A549 (cell line): ENCODE data around the gene KLHL6. TPM values are rescaled to one million over a fixed set of nuclear protein-coding genes. Genes with fewer than 3 reads are reported as not detected.

Experiments used
- ATAC-seq, 2 experiments: fragments of 200-7000 bp in 1 of 2; fragments of >200 bp in 1 of 2; cut with Nextera tagmentation in 1 of 2; cut with Tn5 transposase in 1 of 2; 3 replicates each; pipeline versions ENCODE4 v1.8.0 to v1.9.1; 2018 to 2020; ENCODE audit warnings: mild to moderate bottlenecking in 1 of 2, moderate library complexity in 1 of 2
- CTCF ChIA-PET: fragments of 300-600 bp; sonication (Branson Sonifier 250); formaldehyde crosslinking; extraction: SDS; loops from one replicate; lab custom pipeline; 2021; ENCODE audit warnings: antibody characterized with exemption, inconsistent platforms; lab: Yijun Ruan, JAX
- POLR2A ChIA-PET: fragments of 350-600 bp; formaldehyde crosslinking; extraction: SDS; loops from one replicate; lab custom pipeline; 2021; ENCODE audit warnings: antibody characterized with exemption, inconsistent platforms; lab: Yijun Ruan, JAX
- DNase-seq, 2 experiments: peaks; one replicate each; pipeline versions ENCODE4 v3.0.0 to v3.0.0-alpha.2; 2011 to 2016; ENCODE audit warnings: low read depth in 1 of 2, low spot score in 1 of 2
- FAIRE-seq: peaks from 2 replicates; lab custom pipeline; 2011; peaks lifted over from hg19 to GRCh38; lab: Jason Lieb, UNC
- H3K27ac ChIP-seq, 2 experiments: fragments of >200 bp; sonication (Bioruptor Twin); formaldehyde crosslinking; 3 replicates each; pipeline ENCODE4 v1.5.1; 2016 to 2017
- H3K4me1 ChIP-seq: fragments of >200 bp; sonication (Bioruptor Twin); formaldehyde crosslinking; 3 replicates; pipeline ENCODE4 v1.6.1; 2016
- H3K4me2 ChIP-seq: fragments of >200 bp; sonication (Bioruptor Twin); formaldehyde crosslinking; 3 replicates; pipeline ENCODE4 v1.6.1; 2016
- H3K4me3 ChIP-seq: fragments of >200 bp; sonication (Bioruptor Twin); formaldehyde crosslinking; 3 replicates; pipeline ENCODE4 v1.5.1; 2016
- H3K9me3 ChIP-seq: fragments of >200 bp; sonication (Bioruptor Twin); formaldehyde crosslinking; 3 replicates; pipeline ENCODE4 v1.6.1; 2016
- BHLHE40 ChIP-seq: IDR thresholded peaks from 2 replicates; pipeline ENCODE4 v1.6.1; 2012; ENCODE audit warnings: low read depth, low read length, inconsistent platforms
- CBX2 ChIP-seq: fragments of 200-600 bp; sonication (generic); IDR thresholded peaks from 2 replicates; pipeline ENCODE4 v1.6.1; 2016; ENCODE audit warnings: low read depth, mild to moderate bottlenecking, borderline replicate concordance
- CEBPB ChIP-seq, 2 experiments: fragments of >200 bp in 1 of 2; sonication (Bioruptor Twin) in 1 of 2; formaldehyde crosslinking in 1 of 2; IDR thresholded peaks; 2 replicates each; pipeline ENCODE4 v1.6.1; 2012 to 2016
- EP300 ChIP-seq, 2 experiments: fragments of >200 bp; sonication (Bioruptor Twin); formaldehyde crosslinking; IDR thresholded peaks; 2 replicates in 1 of 2; 3 replicates in 1 of 2; pipeline ENCODE4 v1.6.1; 2016 to 2017
- HDAC2 ChIP-seq: fragments of 200-600 bp; sonication (generic); IDR thresholded peaks from 2 replicates; pipeline ENCODE4 v1.6.1; 2016
- HEYL ChIP-seq: fragments of 250-450 bp; sonication (Bioruptor Pico); IDR thresholded peaks from 2 replicates; pipeline ENCODE4 v1.8.0; 2021; ENCODE audit warnings: mild to moderate bottlenecking, moderate library complexity
- HOXB5 ChIP-seq: fragments of 250-450 bp; sonication (Bioruptor Pico); IDR thresholded peaks from 2 replicates; pipeline ENCODE4 v1.5.0; 2020; ENCODE audit warnings: mild to moderate bottlenecking, moderate library complexity
- JUN ChIP-seq, 2 experiments: fragments of >200 bp; sonication (Bioruptor Twin); formaldehyde crosslinking; IDR thresholded peaks; 2 replicates in 1 of 2; 3 replicates in 1 of 2; pipeline ENCODE4 v1.6.1; 2016 to 2017
- KDM1A ChIP-seq: fragments of 200-600 bp; sonication (generic); IDR thresholded peaks from 2 replicates; pipeline ENCODE4 v1.6.1; 2016; ENCODE audit warnings: low read depth, mild to moderate bottlenecking
- KDM5A ChIP-seq: fragments of 200-600 bp; sonication (generic); IDR thresholded peaks from 2 replicates; pipeline ENCODE4 v1.6.1; 2016; ENCODE audit warnings: antibody characterized with exemption, mild to moderate bottlenecking
- POLR2A ChIP-seq: IDR thresholded peaks from 2 replicates; pipeline ENCODE4 v1.6.1; 2012; ENCODE audit warnings: mild to moderate bottlenecking, low read length
- POLR2AphosphoS2 ChIP-seq: conservative IDR thresholded peaks from 2 replicates; pipeline ENCODE4 v1.6.1; 2012; ENCODE audit warnings: low read length, improper control_type of control experiment, inconsistent platforms
- RAD21 ChIP-seq, 2 experiments: fragments of >200 bp in 1 of 2; sonication (Bioruptor Twin) in 1 of 2; formaldehyde crosslinking in 1 of 2; IDR thresholded peaks in 1 of 2; conservative IDR thresholded peaks in 1 of 2; 2 replicates in 1 of 2; 3 replicates in 1 of 2; pipeline ENCODE4 v1.6.1; 2012 to 2018; ENCODE audit warnings: inconsistent platforms in 1 of 2
- RCOR1 ChIP-seq: fragments of 150-350 bp; IDR thresholded peaks from 2 replicates; pipeline ENCODE4 v1.6.1; 2014; ENCODE audit warnings: antibody characterized with exemption, low read length, low read depth
- SMC3 ChIP-seq: fragments of >200 bp; sonication (Bioruptor Twin); formaldehyde crosslinking; IDR thresholded peaks from 3 replicates; pipeline ENCODE4 v1.6.1; 2018; ENCODE audit warnings: inconsistent platforms
- SREBF2 ChIP-seq: fragments of 450-650 bp; IDR thresholded peaks from 2 replicates; pipeline ENCODE4 v1.6.1; 2014; ENCODE audit warnings: mild to moderate bottlenecking, moderate library complexity
- TFCP2L1 ChIP-seq: fragments of 250-450 bp; sonication (Bioruptor Pico); IDR thresholded peaks from 2 replicates; pipeline ENCODE4 v1.5.0; 2021; ENCODE audit warnings: mild to moderate bottlenecking
- TP53 ChIP-seq: fragments of 250-450 bp; sonication (Bioruptor Pico); IDR thresholded peaks from 2 replicates; pipeline ENCODE4 v1.5.0; 2021; ENCODE audit warnings: mild to moderate bottlenecking, moderate library complexity
- ZFP36 ChIP-seq: fragments of 450-650 bp; IDR thresholded peaks from 2 replicates; pipeline ENCODE4 v1.6.1; 2014; ENCODE audit warnings: borderline replicate concordance; ENCODE audit not compliant: partially characterized antibody
- ZNF302 ChIP-seq: fragments of 250-450 bp; sonication (Bioruptor Pico); IDR thresholded peaks from 2 replicates; pipeline ENCODE4 v1.9.0; 2021; ENCODE audit warnings: inconsistent platforms, mild to moderate bottlenecking, moderate library complexity
- WGBS: methylation state at CpG from one replicate; pipeline ENCODE4 v1.1.6; 2017; ENCODE audit errors: missing lambda C conversion rate; 5-methylcytosine and 5-hydroxymethylcytosine counted together
- polyA plus RNA-seq, 4 experiments: library from polyadenylated mRNA; depleted of rRNA in 3 of 4; stranded (reverse); fragments of >200 nt; fragmentation: RNase III in 1 of 4; extraction: RNeasy Plus Mini Kit Qiagen cat#74134 plus additional on column Dnase treatment in 1 of 4; gene quantifications; 2 replicates in 3 of 4; 3 replicates in 1 of 4; pipeline ENCODE4 v1.2.3, GENCODE V29; 2011 to 2017
- TF ChIP-seq, protein P1 (sequence below): fragments of >200 bp; sonication (Bioruptor Twin); formaldehyde crosslinking; IDR thresholded peaks from 3 replicates; pipeline ENCODE4 v1.5.1; 2016
- TF ChIP-seq, protein P2 (sequence below): fragments of 200-600 bp; sonication (generic); IDR thresholded peaks from 2 replicates; pipeline ENCODE4 v1.6.1; 2016; ENCODE audit warnings: antibody characterized with exemption, mild to moderate bottlenecking, moderate library complexity
- TF ChIP-seq, protein P3 (sequence below): fragments of 450-650 bp; IDR thresholded peaks from 2 replicates; pipeline ENCODE4 v1.6.1; 2014; ENCODE audit warnings: antibody characterized with exemption

KLHL6 gene
- polyA plus RNA-seq, 2 of the 4 experiments (the other 2 are of a cell fraction) = not detected

- FAIRE-seq (no peak), DNase-seq (no peak), ATAC-seq (no peak)
- ChIA-PET POLR2A (no interaction called here), CTCF (no interaction called here)
- Histone ChIP-seq H3K27ac (no peak overlapping the region), H3K4me1 (no peaks in the 10 kb centered on the region), H3K9me3 (no peaks in the 10 kb centered on the region), H3K4me2 (no peak overlapping the region), H3K4me3 (no peak overlapping the region)
- TF ChIP-seq CBX2 = no peak
- TF ChIP-seq, protein P1, sequence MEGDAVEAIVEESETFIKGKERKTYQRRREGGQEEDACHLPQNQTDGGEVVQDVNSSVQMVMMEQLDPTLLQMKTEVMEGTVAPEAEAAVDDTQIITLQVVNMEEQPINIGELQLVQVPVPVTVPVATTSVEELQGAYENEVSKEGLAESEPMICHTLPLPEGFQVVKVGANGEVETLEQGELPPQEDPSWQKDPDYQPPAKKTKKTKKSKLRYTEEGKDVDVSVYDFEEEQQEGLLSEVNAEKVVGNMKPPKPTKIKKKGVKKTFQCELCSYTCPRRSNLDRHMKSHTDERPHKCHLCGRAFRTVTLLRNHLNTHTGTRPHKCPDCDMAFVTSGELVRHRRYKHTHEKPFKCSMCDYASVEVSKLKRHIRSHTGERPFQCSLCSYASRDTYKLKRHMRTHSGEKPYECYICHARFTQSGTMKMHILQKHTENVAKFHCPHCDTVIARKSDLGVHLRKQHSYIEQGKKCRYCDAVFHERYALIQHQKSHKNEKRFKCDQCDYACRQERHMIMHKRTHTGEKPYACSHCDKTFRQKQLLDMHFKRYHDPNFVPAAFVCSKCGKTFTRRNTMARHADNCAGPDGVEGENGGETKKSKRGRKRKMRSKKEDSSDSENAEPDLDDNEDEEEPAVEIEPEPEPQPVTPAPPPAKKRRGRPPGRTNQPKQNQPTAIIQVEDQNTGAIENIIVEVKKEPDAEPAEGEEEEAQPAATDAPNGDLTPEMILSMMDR = no peak
- no peak for TF ChIP-seq JUN (IDR thresholded peaks at IDR 0.05)
- 73% methylated on average over 2 of the region's 2 CpGs for WGBS
These were observed 8.0 kb upstream of the KLHL6 start for GRCh38 chr3:183563536-183563874.

GRCh38 chr3:183560607-183561006, 5.1 kb upstream of the KLHL6 start:
- DNase-seq (peak in 1 of 2 experiments; percentile 15), ATAC-seq (no peak; a peak in 1 of 6 replicates), FAIRE-seq (no peak)
- H3K4me3 ChIP-seq = no peak overlapping the region
- H3K9me3 ChIP-seq = no peaks in the 10 kb centered on the region
- TF ChIP-seq SMC3 = peak; percentile 20; the same call in 1 of the 3 replicates
- TF ChIP-seq KDM5A = no peak
- TF ChIP-seq RAD21 (conservative IDR thresholded peaks at IDR 0.05 in 1 of 2, IDR thresholded peaks at IDR 0.05 in 1 of 2) = peak in 1 of 2 experiments; percentile 29; a peak in 2 of 5 replicates
- TF ChIP-seq, all 56 proteins: peak for 2
- ChIA-PET POLR2A (no interaction called here), CTCF (no interaction called here)
- Histone ChIP-seq H3K4me2 (no peak overlapping the region), H3K27ac (no peak overlapping the region), H3K4me1 (no peaks in the 10 kb centered on the region)
- WGBS = 91% methylated on average over 9 of the region's 9 CpGs

GRCh38 chr3:183558495-183558894, 3.0 kb upstream of the KLHL6 start:
- 41% methylated on average over 8 of the region's 8 CpGs for WGBS
- POLR2A ChIA-PET = no interaction called here

GRCh38 chr3:183556722-183557121, 1.2 kb upstream of the KLHL6 start:
- CTCF ChIA-PET = no interaction called here
- no peaks in the 10 kb centered on the region for H3K4me1 ChIP-seq
- H3K4me2 ChIP-seq = no peak overlapping the region
- POLR2A ChIA-PET = no interaction called here
- FAIRE-seq = no peak
- H3K4me3 ChIP-seq = no peak overlapping the region
- no peaks in the 10 kb centered on the region for H3K9me3 ChIP-seq
- 59% methylated on average over 5 of the region's 5 CpGs for WGBS
- TF ChIP-seq HOXB5 (CRISPR knock-in tag) = no peak
- no peak for TF ChIP-seq CEBPB (IDR thresholded peaks at IDR 0.05)
- TF ChIP-seq, protein P2, sequence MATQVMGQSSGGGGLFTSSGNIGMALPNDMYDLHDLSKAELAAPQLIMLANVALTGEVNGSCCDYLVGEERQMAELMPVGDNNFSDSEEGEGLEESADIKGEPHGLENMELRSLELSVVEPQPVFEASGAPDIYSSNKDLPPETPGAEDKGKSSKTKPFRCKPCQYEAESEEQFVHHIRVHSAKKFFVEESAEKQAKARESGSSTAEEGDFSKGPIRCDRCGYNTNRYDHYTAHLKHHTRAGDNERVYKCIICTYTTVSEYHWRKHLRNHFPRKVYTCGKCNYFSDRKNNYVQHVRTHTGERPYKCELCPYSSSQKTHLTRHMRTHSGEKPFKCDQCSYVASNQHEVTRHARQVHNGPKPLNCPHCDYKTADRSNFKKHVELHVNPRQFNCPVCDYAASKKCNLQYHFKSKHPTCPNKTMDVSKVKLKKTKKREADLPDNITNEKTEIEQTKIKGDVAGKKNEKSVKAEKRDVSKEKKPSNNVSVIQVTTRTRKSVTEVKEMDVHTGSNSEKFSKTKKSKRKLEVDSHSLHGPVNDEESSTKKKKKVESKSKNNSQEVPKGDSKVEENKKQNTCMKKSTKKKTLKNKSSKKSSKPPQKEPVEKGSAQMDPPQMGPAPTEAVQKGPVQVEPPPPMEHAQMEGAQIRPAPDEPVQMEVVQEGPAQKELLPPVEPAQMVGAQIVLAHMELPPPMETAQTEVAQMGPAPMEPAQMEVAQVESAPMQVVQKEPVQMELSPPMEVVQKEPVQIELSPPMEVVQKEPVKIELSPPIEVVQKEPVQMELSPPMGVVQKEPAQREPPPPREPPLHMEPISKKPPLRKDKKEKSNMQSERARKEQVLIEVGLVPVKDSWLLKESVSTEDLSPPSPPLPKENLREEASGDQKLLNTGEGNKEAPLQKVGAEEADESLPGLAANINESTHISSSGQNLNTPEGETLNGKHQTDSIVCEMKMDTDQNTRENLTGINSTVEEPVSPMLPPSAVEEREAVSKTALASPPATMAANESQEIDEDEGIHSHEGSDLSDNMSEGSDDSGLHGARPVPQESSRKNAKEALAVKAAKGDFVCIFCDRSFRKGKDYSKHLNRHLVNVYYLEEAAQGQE = no peak
- DNase-seq = no peak
- ATAC-seq = no peak
- no peak overlapping the region for H3K27ac ChIP-seq

More at GRCh38 chr3:183558495-183558894, 3.0 kb upstream of the KLHL6 start:
- Histone ChIP-seq H3K4me1 (no peaks in the 10 kb centered on the region), H3K27ac (no peak overlapping the region), H3K9me3 (no peaks in the 10 kb centered on the region), H3K4me2 (no peak overlapping the region), H3K4me3 (no peak overlapping the region)
- DNase-seq (no peak), FAIRE-seq (no peak), ATAC-seq (no peak)
- CTCF ChIA-PET = no interaction called here
- TF ChIP-seq ZNF302 (CRISPR knock-in tag) (no peak), CEBPB (IDR thresholded peaks at IDR 0.05) (no peak), POLR2A (no peak), TFCP2L1 (CRISPR knock-in tag) (no peak), POLR2AphosphoS2 (no peak), EP300 (IDR thresholded peaks at IDR 0.05) (no peak), SREBF2 (no peak), KDM1A (no peak), RCOR1 (no peak), HEYL (CRISPR knock-in tag) (no peak), TP53 (no peak), HDAC2 (no peak), ZFP36 (no peak), BHLHE40 (no peak), RAD21 (conservative IDR thresholded peaks at IDR 0.05 in 1 of 2, IDR thresholded peaks at IDR 0.05 in 1 of 2) (no peak)
- TF ChIP-seq, protein P3, sequence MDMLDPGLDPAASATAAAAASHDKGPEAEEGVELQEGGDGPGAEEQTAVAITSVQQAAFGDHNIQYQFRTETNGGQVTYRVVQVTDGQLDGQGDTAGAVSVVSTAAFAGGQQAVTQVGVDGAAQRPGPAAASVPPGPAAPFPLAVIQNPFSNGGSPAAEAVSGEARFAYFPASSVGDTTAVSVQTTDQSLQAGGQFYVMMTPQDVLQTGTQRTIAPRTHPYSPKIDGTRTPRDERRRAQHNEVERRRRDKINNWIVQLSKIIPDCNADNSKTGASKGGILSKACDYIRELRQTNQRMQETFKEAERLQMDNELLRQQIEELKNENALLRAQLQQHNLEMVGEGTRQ = no peak
